ENCODE data around the gene LBP.

Gene LBP

DNA sequence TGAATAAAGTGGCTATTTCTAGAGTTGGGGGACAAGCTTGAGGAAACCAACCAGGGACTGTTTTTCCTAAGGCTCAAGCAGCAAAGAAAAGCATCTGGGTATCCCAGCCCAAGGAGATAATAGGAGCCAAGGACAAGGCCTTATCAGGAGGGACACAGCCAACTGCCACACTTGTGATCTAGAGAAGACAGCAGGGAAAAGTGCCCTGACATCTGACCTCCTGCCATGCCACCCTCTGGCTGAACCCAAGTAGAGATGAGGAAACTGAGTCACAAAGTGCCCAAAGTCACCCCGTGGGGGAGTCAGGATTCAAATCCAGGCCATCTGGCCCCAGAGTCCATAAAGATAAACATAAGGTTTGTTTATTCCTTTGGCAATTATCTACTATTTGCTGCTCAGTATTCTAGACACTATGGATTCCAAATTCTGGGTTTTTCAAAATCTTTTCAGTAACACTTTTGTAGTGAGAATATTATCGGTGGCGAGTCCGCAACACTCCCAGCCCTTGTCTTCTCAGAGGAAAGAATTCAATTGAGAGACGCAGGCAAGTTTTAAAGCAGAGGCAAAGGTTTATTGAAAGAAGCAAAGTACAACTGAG is 3.5 kb upstream of the LBP start:
- Histone ChIP-seq H3K27me3 (ENCODE audit: insufficient read depth, low read depth) (no peaks in the 10 kb centered on the region), H3K36me3 (ENCODE audit: insufficient read depth) (no peaks in the 10 kb centered on the region), H3K4me3 (IDR thresholded peaks at IDR 0.05; ENCODE audit: insufficient read depth, low read depth, low read length) (no peak overlapping the region), H3K79me2 (ENCODE audit: insufficient read depth, low read depth) (no peaks in the 10 kb centered on the region), H4K20me1 (ENCODE audit: insufficient read depth) (no peaks in the 10 kb centered on the region), H3K27ac (no peak overlapping the region), H3K4me2 (no peak overlapping the region), H3K9ac (no peak overlapping the region), H3K4me1 (ENCODE audit: low read depth, poor library complexity, severe bottlenecking) (no peaks in the 10 kb centered on the region), H2AFZ (ENCODE audit: low read depth) (no peak overlapping the region)
- TF ChIP-seq, protein P1, sequence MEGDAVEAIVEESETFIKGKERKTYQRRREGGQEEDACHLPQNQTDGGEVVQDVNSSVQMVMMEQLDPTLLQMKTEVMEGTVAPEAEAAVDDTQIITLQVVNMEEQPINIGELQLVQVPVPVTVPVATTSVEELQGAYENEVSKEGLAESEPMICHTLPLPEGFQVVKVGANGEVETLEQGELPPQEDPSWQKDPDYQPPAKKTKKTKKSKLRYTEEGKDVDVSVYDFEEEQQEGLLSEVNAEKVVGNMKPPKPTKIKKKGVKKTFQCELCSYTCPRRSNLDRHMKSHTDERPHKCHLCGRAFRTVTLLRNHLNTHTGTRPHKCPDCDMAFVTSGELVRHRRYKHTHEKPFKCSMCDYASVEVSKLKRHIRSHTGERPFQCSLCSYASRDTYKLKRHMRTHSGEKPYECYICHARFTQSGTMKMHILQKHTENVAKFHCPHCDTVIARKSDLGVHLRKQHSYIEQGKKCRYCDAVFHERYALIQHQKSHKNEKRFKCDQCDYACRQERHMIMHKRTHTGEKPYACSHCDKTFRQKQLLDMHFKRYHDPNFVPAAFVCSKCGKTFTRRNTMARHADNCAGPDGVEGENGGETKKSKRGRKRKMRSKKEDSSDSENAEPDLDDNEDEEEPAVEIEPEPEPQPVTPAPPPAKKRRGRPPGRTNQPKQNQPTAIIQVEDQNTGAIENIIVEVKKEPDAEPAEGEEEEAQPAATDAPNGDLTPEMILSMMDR (conservative IDR thresholded peaks at IDR 0.05; ENCODE audit: low read depth, low read length): no peak

DNA sequence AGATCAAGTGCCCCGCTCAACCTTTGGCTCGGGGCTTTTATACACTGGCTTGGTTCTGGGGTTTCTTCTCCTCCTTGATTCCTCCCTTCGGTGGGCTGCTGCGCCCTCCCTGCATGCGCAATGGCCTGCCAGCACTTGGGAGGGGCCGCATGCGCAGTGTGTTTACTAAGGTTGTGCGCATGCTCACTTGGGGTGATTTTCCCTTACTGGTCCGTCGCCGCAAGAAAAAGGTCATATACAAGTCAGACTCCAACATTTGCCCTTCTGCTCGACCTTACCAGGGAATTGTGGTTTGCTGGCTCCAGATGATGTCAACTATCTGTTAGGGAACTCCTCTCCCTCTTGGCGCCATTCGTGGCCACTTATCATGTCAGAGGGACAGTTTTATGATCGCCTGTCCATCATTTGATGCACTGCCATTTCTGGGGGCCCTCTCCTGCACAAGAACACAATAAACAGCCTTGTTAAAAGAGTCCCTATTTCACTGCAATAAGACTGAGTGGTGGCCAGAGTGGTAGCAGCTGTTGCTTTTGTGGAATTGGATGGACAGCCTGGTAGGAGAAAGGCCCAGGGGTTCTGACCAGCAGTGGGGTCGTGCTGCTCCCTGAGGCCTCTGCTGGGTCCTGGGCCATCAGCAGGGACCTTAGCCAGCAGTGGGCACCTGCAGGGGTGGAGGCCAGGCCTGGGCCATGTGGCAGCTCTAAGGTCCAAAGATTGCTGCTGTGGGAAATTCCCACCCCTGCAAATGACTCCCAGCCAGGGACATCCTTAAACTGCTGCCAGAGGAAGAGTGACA is 2.8 kb upstream of the LBP start:
- no peaks in the 10 kb centered on the region for H3K4me1 ChIP-seq (ENCODE audit: low read depth, poor library complexity, severe bottlenecking)
- TF ChIP-seq, protein P1 (conservative IDR thresholded peaks at IDR 0.05; ENCODE audit: low read depth, low read length): no peak
- no peak overlapping the region for H3K4me2 ChIP-seq
- H3K79me2 ChIP-seq (ENCODE audit: insufficient read depth, low read depth): no peaks in the 10 kb centered on the region
- no peak overlapping the region for H3K9ac ChIP-seq
- H3K36me3 ChIP-seq (ENCODE audit: insufficient read depth): no peaks in the 10 kb centered on the region
- H3K27me3 ChIP-seq (ENCODE audit: insufficient read depth, low read depth): no peaks in the 10 kb centered on the region
- no peaks in the 10 kb centered on the region for H4K20me1 ChIP-seq (ENCODE audit: insufficient read depth)
- H3K27ac ChIP-seq: no peak overlapping the region
- no peak overlapping the region for H2AFZ ChIP-seq (ENCODE audit: low read depth)
- no peak overlapping the region for H3K4me3 ChIP-seq (IDR thresholded peaks at IDR 0.05; ENCODE audit: insufficient read depth, low read depth, low read length)

DNA sequence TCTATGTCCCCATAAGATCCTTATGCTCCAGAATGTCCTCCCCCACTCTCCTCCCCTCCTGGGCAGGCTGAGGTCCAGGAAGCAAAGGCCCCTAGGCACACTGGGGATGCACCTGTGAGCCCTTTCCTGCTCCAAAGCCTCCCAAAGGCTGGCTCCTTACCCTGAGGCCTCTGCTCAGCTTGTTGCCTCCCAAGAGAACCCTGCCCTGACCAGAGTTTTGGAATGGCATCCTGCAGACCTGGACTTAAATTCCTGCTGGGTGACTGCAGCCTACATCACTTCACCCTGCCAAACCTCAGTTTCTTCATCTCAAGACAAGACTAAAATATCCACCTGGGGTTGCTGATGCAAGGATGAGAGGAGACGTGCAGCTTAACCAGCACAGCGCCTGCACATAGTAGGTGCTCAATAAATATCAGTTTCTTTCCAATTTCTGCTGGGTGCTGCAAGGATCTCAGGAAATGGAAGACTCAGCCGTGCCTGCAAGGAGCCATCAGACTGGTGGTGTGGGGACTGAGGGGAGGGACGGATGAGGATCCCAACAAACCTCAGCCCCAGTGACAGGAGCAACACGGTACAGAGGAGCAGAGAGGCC is 2.1 kb upstream of the LBP start:
- H3K4me2 ChIP-seq: no peak overlapping the region
- H3K9ac ChIP-seq: no peak overlapping the region
- H2AFZ ChIP-seq (ENCODE audit: low read depth): no peak overlapping the region
- no peaks in the 10 kb centered on the region for H3K79me2 ChIP-seq (ENCODE audit: insufficient read depth, low read depth)
- H3K27me3 ChIP-seq (ENCODE audit: insufficient read depth, low read depth): no peaks in the 10 kb centered on the region
- no peaks in the 10 kb centered on the region for H4K20me1 ChIP-seq (ENCODE audit: insufficient read depth)
- no peak overlapping the region for H3K4me3 ChIP-seq (IDR thresholded peaks at IDR 0.05; ENCODE audit: insufficient read depth, low read depth, low read length)
- no peaks in the 10 kb centered on the region for H3K36me3 ChIP-seq (ENCODE audit: insufficient read depth)
- H3K27ac ChIP-seq: no peak overlapping the region
- TF ChIP-seq, protein P1 (conservative IDR thresholded peaks at IDR 0.05; ENCODE audit: low read depth, low read length): no peak
- no peaks in the 10 kb centered on the region for H3K4me1 ChIP-seq (ENCODE audit: low read depth, poor library complexity, severe bottlenecking)

DNA sequence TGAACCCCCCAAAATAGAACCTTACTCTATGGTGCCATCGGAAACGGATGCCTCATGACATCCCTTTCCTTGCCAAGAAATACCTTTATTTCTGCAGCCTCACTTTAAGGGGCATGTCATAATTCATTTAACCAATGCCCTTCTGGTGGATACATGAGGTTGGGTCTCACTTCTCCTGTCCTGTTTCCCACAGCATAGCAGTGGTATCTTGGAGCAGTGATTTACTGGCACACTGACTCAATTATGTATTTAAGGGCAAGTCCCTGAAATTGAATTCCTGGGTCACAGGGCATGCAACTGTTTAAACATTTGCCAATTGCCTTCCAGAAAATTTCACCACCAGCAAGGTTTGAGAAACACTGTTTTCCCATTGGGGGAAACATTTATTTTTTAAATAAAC is 639 bp upstream of the LBP start:
- no peak overlapping the region for H3K4me2 ChIP-seq
- no peaks in the 10 kb centered on the region for H3K36me3 ChIP-seq (ENCODE audit: insufficient read depth)
- no peak overlapping the region for H3K9ac ChIP-seq
- H2AFZ ChIP-seq (ENCODE audit: low read depth): no peak overlapping the region
- H3K4me1 ChIP-seq (ENCODE audit: low read depth, poor library complexity, severe bottlenecking): no peaks in the 10 kb centered on the region
- no peak overlapping the region for H3K4me3 ChIP-seq (IDR thresholded peaks at IDR 0.05; ENCODE audit: insufficient read depth, low read depth, low read length)
- no peaks in the 10 kb centered on the region for H4K20me1 ChIP-seq (ENCODE audit: insufficient read depth)
- H3K27me3 ChIP-seq (ENCODE audit: insufficient read depth, low read depth): no peaks in the 10 kb centered on the region
- H3K79me2 ChIP-seq (ENCODE audit: insufficient read depth, low read depth): no peaks in the 10 kb centered on the region
- TF ChIP-seq, protein P1 (conservative IDR thresholded peaks at IDR 0.05; ENCODE audit: low read depth, low read length): no peak
- no peak overlapping the region for H3K27ac ChIP-seq
